B cell (primary cell): ENCODE data around the gene MRPL41.

Experiments
- CTCF ChIP-seq: fragments of 200-600 bp; IDR thresholded peaks from one replicate; pipeline ENCODE4 v1.8.0; 2022; ENCODE audit warnings: antibody characterized with exemption, mild to moderate bottlenecking
- EZH2 ChIP-seq: IDR thresholded peaks from 2 replicates; pipeline ENCODE4 v1.6.1; 2012; ENCODE audit warnings: borderline replicate concordance, low read depth, mild to moderate bottlenecking, moderate library complexity, low read length; ENCODE audit not compliant: insufficient read depth, poor library complexity, severe bottlenecking

GRCh38 chr9:137554349-137554748 lies 2.7 kb downstream of the MRPL41 start:
- TF ChIP-seq CTCF (no peak), EZH2 (no peak)
